ENCODE measurements around the gene R3HDML.

GRCh38 chr20:44361021-44361420, 24.2 kb downstream of the R3HDML start:
- TF ChIP-seq POLR2AphosphoS5 (IDR thresholded peaks at IDR 0.05; ENCODE audit: insufficient read depth in 1 of 2, low read depth in 1 of 2) (no peak), CTCF (IDR thresholded peaks at IDR 0.05) (no peak), POLR2A (IDR thresholded peaks at IDR 0.05) (no peak)

All from vagina (tissue), 2 donors.